Adipocyte (in vitro differentiated cells): ENCODE measurements around the gene CTXND2.
A peak's percentile ranks its signal among the peaks of the same experiment; 100 is the strongest.
"Not testable (repeated sequence)": the region's sequence is repeated elsewhere in the genome, so short reads cannot be mapped to it uniquely, and the experiment has no call there.

Experiments used
- DNase-seq: peaks from one replicate; pipeline ENCODE4 v3.0.0-alpha.2; 2015; ENCODE audit warnings: low read depth
- H3K27me3 ChIP-seq: replicated peaks from 2 replicates; pipeline ENCODE4 v1.7.0; 2013; ENCODE audit warnings: mild to moderate bottlenecking, low read length, moderate library complexity; ENCODE audit not compliant: control insufficient read depth, insufficient read depth
- H3K36me3 ChIP-seq: 2 replicates; pipeline ENCODE4 v1.7.0; 2013; ENCODE audit warnings: low read length, mild to moderate bottlenecking, moderate library complexity; ENCODE audit not compliant: control insufficient read depth, insufficient read depth, severe bottlenecking
- H3K4me1 ChIP-seq: 2 replicates; pipeline ENCODE4 v1.7.0; 2013; ENCODE audit warnings: mild to moderate bottlenecking, low read length, moderate library complexity; ENCODE audit not compliant: control insufficient read depth, insufficient read depth
- H3K4me3 ChIP-seq: 2 replicates; pipeline ENCODE4 v1.7.0; 2013; ENCODE audit warnings: mild to moderate bottlenecking, low read length, moderate library complexity
- H3K9ac ChIP-seq: 2 replicates; pipeline ENCODE4 v1.7.0; 2013; ENCODE audit warnings: mild to moderate bottlenecking, low read length, moderate library complexity
- H3K9me3 ChIP-seq: 2 replicates; pipeline ENCODE4 v1.7.0; 2013; ENCODE audit warnings: mild to moderate bottlenecking, low read length, moderate library complexity; ENCODE audit not compliant: control insufficient read depth

Gene CTXND2

DNA sequence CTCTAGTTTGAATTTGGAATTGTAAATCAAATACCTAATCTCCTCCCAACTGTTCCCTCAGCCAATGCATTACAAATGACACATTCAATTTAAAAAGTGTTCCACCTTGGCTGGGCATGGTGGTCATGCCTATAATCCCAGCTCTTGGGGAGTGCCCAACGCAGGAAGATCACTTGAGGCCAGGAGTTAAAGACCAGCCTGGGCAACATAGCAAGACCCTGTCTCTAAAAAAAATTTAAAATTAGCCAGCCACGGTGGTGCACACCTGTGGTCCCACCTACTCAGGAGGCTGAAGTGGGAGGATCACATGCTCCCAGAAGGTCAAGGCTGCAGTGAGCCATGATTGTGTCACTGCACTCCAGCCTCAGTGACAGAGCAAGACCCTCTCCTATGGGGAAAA is 14.4 kb upstream of the CTXND2 start:
- DNase-seq = no peak
- peaks cover 17% of the 10 kb centered on the region for H3K4me1 ChIP-seq
- no peak overlapping the region for H3K9ac ChIP-seq
- H3K9me3 ChIP-seq = no peaks in the 10 kb centered on the region
- peaks cover 7% of the 10 kb centered on the region for H3K36me3 ChIP-seq
- H3K27me3 ChIP-seq = no peaks in the 10 kb centered on the region
- H3K4me3 ChIP-seq = no peak overlapping the region

DNA sequence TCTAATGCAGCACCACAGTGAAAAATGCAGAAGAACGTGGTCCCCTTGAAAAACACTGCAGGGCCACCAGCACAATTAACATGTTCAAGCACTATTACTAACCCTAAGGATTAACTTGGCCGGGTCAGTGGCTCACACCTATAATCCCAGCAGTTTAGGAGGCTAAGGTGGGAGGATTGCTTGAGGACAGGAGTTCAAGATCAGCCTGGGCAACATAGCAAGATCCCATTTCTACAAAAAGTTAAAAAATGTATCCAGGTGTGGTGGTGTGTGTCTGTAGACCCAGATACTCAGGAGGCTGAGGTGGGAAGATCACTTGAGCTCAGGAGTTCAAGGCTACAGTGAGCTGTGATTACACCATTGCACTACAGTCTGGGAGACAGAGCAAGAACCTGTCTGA is 13.4 kb upstream of the CTXND2 start:
- Histone ChIP-seq H3K9ac (no peak overlapping the region), H3K9me3 (no peaks in the 10 kb centered on the region), H3K27me3 (no peaks in the 10 kb centered on the region), H3K4me1 (peaks cover 17% of the 10 kb centered on the region), H3K4me3 (no peak overlapping the region), H3K36me3 (peaks cover 7% of the 10 kb centered on the region)
- no peak for DNase-seq

DNA sequence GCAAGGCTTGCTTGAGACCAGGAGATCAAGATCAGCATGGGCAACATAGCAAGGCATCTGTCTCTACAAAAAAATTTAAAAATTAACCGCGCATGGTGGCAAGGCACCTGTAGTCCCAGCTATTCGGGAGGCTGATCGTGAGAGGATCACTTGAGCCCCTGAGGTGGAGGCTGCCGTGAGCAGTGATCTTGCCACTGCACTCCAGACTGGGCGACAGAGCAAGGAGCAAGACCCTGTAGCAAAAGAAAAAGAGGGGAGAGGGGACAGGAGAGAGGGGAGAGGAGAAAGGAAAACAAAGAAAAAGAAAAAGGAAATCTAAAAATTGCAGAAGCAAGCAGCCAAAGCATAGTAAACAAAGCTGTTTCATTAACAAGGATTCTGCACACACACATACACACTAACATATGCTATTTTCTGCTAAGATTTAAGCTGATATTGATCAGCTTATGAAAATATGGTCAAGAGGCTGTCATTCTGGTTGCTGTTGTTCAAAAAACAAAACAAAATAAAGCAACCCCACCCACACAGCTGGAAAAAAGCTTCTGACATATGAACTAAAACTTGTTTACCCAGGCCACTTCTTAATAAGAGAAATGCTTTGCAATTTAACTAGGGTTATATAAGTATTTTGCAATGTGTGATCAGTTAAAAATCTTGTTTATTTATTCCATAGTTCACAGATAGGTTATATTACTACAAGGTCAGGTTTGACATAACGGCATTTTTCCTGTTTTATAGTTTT is 12.3 kb upstream of the CTXND2 start:
- H3K27me3 ChIP-seq = no peaks in the 10 kb centered on the region
- peak overlapping the region; percentile 84 for H3K9ac ChIP-seq
- peaks cover 7% of the 10 kb centered on the region for H3K36me3 ChIP-seq
- DNase-seq = peak; percentile 68
- peaks cover 17% of the 10 kb centered on the region for H3K4me1 ChIP-seq
- no peaks in the 10 kb centered on the region for H3K9me3 ChIP-seq
- peak overlapping the region; percentile 92 for H3K4me3 ChIP-seq

DNA sequence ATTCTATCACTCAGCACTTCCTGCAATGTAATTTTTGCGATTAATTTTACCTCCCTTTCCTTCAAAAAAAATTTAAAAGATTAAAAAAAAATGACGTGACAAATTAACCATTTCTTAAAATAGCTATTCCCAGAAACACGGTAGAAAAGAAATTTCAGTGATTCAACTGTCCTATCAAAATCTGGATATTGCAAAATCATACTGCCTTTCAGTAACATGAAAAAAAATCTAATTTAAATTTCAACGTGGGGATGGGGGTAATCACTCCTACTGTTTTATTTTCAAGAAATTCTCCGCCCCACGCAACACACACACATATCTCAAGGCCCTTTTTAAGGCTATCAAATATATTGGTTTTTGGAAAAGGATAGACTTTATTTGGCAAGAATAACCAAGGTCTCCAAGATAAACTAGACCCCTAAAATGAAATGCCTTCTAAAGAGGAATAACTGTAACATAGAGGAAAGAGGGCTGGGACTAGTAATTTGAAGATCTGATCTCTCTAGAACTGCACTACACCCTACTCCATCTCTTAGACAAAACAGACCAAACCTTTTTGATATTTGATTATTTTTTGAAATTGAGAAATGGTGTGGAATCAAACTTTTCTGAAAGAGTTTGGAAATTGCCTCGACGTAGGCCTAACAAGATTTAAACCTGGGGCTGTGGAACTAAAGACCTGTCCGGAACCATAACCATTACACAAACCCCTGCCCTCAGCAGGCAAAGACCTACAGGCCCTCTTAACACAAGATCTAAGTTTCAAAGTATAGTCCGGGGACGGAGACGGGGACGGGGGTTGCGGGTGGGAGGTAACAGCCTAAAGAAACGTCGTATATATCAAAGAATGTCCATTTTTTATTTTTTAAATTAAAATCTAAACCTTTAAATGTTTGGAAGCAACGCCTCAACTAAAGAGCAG is 11.5 kb upstream of the CTXND2 start:
- H3K9ac ChIP-seq = peak overlapping the region; percentile 84
- H3K4me3 ChIP-seq = peak overlapping the region; percentile 92
- no peaks in the 10 kb centered on the region for H3K27me3 ChIP-seq
- H3K36me3 ChIP-seq = peaks cover 4% of the 10 kb centered on the region
- peaks cover 22% of the 10 kb centered on the region for H3K4me1 ChIP-seq
- H3K9me3 ChIP-seq = no peaks in the 10 kb centered on the region
- DNase-seq = peak; percentile 59

DNA sequence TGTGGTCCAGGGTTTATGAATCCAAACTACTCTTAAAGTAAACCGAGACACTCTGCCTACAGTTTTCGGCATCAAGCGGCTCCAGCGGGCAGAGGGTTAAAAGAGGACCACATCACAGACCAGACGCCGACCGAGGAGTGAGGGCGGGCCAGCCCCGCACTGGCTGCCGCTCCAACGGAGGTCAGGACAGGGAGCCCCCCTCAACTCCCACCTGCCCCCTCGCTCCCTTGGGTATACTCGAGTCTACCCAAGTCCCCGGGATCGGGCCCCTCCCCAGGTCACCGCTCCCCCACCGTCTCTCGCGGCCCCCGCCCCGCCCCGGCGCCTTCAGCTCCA is 10.8 kb upstream of the CTXND2 start:
- Histone ChIP-seq H3K4me1 (peaks cover 28% of the 10 kb centered on the region), H3K9ac (peak overlapping the region; percentile 84), H3K9me3 (no peaks in the 10 kb centered on the region), H3K27me3 (no peaks in the 10 kb centered on the region), H3K36me3 (peaks cover 4% of the 10 kb centered on the region), H3K4me3 (peak overlapping the region; percentile 92)
- DNase-seq = peak; percentile 85

DNA sequence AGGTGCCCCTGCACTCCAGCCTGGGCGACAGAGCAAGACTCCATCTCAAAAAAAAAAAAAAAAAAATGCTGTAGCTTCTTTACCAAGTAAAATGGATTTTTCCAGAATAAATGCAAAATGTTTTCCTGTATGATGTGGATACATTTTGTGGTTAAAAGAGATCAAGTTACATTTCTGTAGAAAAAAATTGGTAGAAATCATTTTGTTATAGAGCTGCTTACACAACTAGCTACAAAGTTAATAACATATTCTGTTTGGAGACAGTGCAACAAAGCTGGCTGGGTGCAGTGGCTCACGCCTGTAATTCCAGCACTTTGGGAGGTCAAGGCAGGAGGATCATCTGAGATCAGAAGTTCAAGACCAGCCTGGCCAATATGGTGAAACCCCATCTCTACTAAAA is 8.0 kb upstream of the CTXND2 start:
- DNase-seq = peak; percentile 71
- not testable (repeated sequence) for H3K9ac ChIP-seq, H3K4me3 ChIP-seq, H3K36me3 ChIP-seq, H3K9me3 ChIP-seq, H3K27me3 ChIP-seq
- H3K4me1 ChIP-seq = peaks cover 37% of the 10 kb centered on the region

DNA sequence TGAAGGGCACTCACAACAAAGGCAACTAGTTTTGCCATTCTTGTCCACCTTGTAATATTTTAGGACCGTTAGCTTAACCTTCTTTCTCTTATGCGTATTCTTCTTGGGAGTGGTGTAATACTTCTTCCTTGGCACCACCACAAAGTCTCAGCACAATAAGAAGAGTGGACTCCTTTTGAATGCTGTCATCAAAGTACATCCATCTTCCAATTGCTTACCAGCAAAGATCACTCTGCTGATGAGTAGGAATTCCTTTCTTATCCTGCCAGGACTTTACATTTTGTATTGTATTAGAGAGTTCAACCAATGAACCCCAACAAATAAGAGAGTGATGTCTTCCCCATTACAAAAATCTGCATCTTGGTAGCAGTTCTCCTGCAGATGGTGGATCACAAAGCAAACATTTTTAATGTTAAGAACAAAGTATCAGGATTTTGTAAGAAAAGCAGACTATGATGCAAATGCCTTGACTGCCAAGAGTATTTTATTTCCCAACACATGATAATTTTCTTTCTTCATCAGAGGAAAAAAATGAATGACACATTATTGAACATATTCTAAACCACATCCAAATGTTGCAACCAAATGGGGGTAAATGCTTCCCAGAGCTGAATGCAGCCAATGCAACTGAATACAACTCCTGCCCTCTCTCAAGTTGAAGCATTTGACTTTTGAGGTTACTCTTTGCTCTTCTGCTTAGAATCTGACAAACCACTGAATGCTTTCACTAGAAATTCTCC is 5.4 kb upstream of the CTXND2 start:
- Histone ChIP-seq H3K4me3 (peak overlapping the region; percentile 53), H3K9ac (peak overlapping the region; percentile 63), H3K27me3 (no peaks in the 10 kb centered on the region), H3K9me3 (no peaks in the 10 kb centered on the region), H3K4me1 (peaks cover 30% of the 10 kb centered on the region), H3K36me3 (no peaks in the 10 kb centered on the region)
- DNase-seq = peak; percentile 96

DNA sequence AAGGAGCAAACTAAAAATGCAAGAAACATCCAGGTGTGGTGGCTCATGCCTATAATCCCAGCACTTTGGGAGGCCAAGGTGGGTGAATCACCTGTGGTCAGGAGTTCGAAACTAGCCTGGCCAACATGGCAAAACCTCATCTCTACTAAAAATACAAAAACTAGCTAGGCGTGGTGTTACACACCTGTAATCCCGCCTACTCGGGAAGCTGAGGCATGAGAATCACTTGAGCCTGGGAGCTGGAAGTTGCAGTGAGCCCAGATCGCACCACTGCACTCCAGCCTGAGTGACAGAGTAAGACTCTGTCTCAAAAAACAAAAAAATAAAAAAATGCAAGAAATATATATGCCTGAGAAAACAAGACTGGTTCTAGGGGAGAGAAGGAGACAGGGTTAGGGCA is 3.8 kb upstream of the CTXND2 start:
- H3K36me3 ChIP-seq, H3K9me3 ChIP-seq, H3K4me3 ChIP-seq, DNase-seq, H3K9ac ChIP-seq, H3K27me3 ChIP-seq: not testable (repeated sequence)
- H3K4me1 ChIP-seq = peaks cover 26% of the 10 kb centered on the region

DNA sequence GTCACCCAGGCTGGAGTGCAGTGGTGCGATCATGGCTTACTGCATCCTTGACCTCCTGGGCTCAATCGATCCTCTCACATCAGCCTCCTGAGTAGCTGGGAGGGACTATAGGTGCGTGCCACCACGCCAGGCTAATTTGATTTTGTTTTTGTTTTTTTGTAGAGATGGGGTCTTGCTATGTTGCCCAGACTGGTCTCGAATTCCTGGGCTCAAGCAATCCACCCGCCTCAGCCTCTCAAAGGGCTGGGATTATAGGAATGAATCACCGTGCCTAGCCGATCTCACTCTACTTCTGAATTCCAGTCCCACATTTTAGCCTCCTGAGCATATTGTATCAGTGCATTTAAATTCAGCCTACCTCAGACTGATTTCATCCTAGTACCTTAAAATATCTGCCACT is 1.8 kb downstream of the CTXND2 start:
- H3K9ac ChIP-seq = no peak overlapping the region
- H3K27me3 ChIP-seq = no peaks in the 10 kb centered on the region
- H3K4me1 ChIP-seq = peaks cover 10% of the 10 kb centered on the region
- no peaks in the 10 kb centered on the region for H3K36me3 ChIP-seq
- H3K9me3 ChIP-seq = no peaks in the 10 kb centered on the region
- H3K4me3 ChIP-seq = no peak overlapping the region
- DNase-seq = no peak

DNA sequence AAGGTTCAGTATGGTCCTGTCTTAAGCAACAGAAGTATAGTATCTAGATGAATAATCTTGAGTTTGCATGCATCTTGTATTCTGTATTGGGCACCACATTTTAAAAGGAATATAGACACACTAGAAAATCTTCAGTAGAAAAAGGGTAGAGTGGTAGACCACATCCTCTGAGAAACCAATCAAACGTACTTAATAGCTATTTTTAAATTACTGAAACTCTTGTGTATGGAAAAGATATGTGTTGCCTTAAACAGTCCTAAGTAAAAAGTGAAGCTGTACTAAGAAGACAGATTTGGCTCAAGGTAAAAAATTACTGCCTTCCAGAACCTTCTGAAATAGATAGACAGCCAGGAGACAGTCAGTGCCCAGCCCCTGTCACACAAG is 3.1 kb downstream of the CTXND2 start:
- Histone ChIP-seq H3K36me3 (no peaks in the 10 kb centered on the region), H3K9me3 (no peaks in the 10 kb centered on the region), H3K4me3 (no peak overlapping the region), H3K27me3 (no peaks in the 10 kb centered on the region), H3K9ac (no peak overlapping the region), H3K4me1 (peaks cover 10% of the 10 kb centered on the region)
- DNase-seq = no peak

DNA sequence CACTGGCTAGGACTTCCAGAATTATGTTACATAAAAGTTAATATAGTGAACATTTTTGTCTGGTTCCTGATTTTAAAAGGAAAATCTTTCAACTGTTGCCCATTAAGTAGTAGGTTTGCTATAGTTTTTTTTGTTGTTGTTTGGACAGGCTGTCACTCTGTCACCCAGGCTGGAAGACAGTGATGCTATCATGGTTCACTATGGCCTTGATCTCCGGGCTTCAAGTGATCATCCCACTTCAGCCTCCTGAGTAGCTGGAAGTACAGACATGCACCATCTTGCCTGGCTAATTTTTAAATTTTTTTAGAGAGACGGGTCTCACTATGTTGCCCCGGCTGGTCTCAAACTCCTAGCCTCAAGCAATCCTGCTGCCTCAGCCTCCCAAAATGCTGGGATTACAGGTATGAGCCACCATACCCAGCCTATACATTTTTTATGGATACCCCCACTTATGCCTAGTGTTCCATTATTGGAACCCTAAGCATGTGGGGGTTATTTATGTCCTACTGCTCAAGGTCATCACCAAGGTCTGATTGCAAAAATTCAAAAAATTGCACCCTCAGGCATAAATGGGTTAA is 6.5 kb downstream of the CTXND2 start:
- no peaks in the 10 kb centered on the region for H3K9me3 ChIP-seq
- no peak for DNase-seq
- no peak overlapping the region for H3K9ac ChIP-seq
- H3K4me3 ChIP-seq = no peak overlapping the region
- peaks cover 10% of the 10 kb centered on the region for H3K4me1 ChIP-seq
- no peaks in the 10 kb centered on the region for H3K36me3 ChIP-seq
- H3K27me3 ChIP-seq = no peaks in the 10 kb centered on the region
